Ishikawa (cell line): Measurements from ENCODE around the gene NOD2.
A peak's percentile ranks its signal among the peaks of the same experiment; 100 is the strongest.

ENCODE experiments used
- CEBPB ChIP-seq: IDR thresholded peaks from 2 replicates; pipeline ENCODE4 v1.6.1; 2012
- CREB1 ChIP-seq: IDR thresholded peaks from 2 replicates; pipeline ENCODE4 v1.6.1; 2012; ENCODE audit warnings: low read depth
- EGR1 ChIP-seq: IDR thresholded peaks from 2 replicates; pipeline ENCODE4 v1.6.1; 2012
- EP300 ChIP-seq: IDR thresholded peaks from 2 replicates; pipeline ENCODE4 v1.6.1; 2012; ENCODE audit warnings: borderline replicate concordance
- FOXM1 ChIP-seq: IDR thresholded peaks from 2 replicates; pipeline ENCODE4 v1.6.1; 2012; ENCODE audit warnings: low read depth, borderline replicate concordance
- NFIC ChIP-seq: IDR thresholded peaks from 2 replicates; pipeline ENCODE4 v1.6.1; 2012
- RAD21 ChIP-seq: IDR thresholded peaks from 2 replicates; pipeline ENCODE4 v1.6.1; 2012; ENCODE audit warnings: low read depth
- TAF1 ChIP-seq: IDR thresholded peaks from 2 replicates; pipeline ENCODE4 v1.6.1; 2012; ENCODE audit warnings: low read depth, mild to moderate bottlenecking
- TCF12 ChIP-seq: IDR thresholded peaks from 2 replicates; pipeline ENCODE4 v1.6.1; 2012; ENCODE audit warnings: low read depth
- TEAD4 ChIP-seq: IDR thresholded peaks from 2 replicates; pipeline ENCODE4 v1.6.1; 2012
- YY1 ChIP-seq: IDR thresholded peaks from 2 replicates; pipeline ENCODE4 v1.6.1; 2012; ENCODE audit warnings: low read depth
- ZBTB7A ChIP-seq: IDR thresholded peaks from 2 replicates; pipeline ENCODE4 v1.6.1; 2012; ENCODE audit warnings: low read depth
- TF ChIP-seq, protein P1 (sequence below): IDR thresholded peaks from 2 replicates; pipeline ENCODE4 v1.6.1; 2012
- TF ChIP-seq, protein P2 (sequence below): IDR thresholded peaks from 2 replicates; pipeline ENCODE4 v1.6.1; 2012; ENCODE audit warnings: low read depth, mild to moderate bottlenecking
- TF ChIP-seq, protein P3 (sequence below): IDR thresholded peaks from 2 replicates; pipeline ENCODE4 v1.6.1; 2012

The NOD2 gene

DNA sequence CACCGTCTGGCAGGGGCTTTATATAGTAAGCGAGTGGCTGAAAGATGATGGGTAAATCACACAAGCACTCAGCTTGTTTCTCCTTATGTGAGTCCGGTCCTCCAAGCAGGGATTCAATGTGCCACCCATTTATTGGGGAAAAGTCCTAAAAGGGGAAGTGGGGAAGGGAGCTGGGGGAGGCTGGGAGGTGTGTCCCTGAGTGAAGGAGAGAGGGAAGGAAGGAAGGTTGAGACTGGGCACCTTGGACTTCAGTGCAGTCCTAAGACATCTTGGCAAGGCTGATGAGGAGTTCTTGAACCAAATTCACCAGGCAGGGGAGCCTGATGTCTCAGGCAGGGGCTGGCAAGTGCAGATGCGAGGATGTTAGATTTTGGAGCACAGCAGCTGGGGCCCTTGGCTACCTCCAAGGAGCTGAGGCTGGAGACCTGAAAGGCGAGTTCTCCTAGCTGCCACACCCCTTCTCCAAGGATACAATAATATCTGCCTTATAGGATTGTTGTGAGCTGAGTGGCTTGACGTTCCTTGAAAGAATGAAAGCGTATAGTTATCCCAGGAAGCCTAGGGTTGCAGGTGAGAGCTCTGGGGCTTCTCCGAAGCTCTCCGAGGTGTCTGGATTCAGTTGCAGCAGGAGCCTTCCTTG, 25.5 kb downstream of the NOD2 start:
- TF ChIP-seq FOXM1, result no peak
- TF ChIP-seq, protein P1, sequence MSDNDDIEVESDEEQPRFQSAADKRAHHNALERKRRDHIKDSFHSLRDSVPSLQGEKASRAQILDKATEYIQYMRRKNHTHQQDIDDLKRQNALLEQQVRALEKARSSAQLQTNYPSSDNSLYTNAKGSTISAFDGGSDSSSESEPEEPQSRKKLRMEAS, result no peak
- TF ChIP-seq TEAD4, result no peak
- TF ChIP-seq EP300, result no peak
- TF ChIP-seq YY1, result no peak
- TF ChIP-seq NFIC, result no peak
- TF ChIP-seq TCF12, result no peak
- TF ChIP-seq RAD21, result no peak
- no peak for TF ChIP-seq EGR1
- TF ChIP-seq CEBPB, result no peak
- TF ChIP-seq, protein P2, sequence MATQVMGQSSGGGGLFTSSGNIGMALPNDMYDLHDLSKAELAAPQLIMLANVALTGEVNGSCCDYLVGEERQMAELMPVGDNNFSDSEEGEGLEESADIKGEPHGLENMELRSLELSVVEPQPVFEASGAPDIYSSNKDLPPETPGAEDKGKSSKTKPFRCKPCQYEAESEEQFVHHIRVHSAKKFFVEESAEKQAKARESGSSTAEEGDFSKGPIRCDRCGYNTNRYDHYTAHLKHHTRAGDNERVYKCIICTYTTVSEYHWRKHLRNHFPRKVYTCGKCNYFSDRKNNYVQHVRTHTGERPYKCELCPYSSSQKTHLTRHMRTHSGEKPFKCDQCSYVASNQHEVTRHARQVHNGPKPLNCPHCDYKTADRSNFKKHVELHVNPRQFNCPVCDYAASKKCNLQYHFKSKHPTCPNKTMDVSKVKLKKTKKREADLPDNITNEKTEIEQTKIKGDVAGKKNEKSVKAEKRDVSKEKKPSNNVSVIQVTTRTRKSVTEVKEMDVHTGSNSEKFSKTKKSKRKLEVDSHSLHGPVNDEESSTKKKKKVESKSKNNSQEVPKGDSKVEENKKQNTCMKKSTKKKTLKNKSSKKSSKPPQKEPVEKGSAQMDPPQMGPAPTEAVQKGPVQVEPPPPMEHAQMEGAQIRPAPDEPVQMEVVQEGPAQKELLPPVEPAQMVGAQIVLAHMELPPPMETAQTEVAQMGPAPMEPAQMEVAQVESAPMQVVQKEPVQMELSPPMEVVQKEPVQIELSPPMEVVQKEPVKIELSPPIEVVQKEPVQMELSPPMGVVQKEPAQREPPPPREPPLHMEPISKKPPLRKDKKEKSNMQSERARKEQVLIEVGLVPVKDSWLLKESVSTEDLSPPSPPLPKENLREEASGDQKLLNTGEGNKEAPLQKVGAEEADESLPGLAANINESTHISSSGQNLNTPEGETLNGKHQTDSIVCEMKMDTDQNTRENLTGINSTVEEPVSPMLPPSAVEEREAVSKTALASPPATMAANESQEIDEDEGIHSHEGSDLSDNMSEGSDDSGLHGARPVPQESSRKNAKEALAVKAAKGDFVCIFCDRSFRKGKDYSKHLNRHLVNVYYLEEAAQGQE, result no peak
- TF ChIP-seq, protein P3, sequence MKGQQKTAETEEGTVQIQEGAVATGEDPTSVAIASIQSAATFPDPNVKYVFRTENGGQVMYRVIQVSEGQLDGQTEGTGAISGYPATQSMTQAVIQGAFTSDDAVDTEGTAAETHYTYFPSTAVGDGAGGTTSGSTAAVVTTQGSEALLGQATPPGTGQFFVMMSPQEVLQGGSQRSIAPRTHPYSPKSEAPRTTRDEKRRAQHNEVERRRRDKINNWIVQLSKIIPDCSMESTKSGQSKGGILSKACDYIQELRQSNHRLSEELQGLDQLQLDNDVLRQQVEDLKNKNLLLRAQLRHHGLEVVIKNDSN, result no peak
- no peak for TF ChIP-seq TAF1
- TF ChIP-seq ZBTB7A, result no peak
- no peak for TF ChIP-seq CREB1

DNA sequence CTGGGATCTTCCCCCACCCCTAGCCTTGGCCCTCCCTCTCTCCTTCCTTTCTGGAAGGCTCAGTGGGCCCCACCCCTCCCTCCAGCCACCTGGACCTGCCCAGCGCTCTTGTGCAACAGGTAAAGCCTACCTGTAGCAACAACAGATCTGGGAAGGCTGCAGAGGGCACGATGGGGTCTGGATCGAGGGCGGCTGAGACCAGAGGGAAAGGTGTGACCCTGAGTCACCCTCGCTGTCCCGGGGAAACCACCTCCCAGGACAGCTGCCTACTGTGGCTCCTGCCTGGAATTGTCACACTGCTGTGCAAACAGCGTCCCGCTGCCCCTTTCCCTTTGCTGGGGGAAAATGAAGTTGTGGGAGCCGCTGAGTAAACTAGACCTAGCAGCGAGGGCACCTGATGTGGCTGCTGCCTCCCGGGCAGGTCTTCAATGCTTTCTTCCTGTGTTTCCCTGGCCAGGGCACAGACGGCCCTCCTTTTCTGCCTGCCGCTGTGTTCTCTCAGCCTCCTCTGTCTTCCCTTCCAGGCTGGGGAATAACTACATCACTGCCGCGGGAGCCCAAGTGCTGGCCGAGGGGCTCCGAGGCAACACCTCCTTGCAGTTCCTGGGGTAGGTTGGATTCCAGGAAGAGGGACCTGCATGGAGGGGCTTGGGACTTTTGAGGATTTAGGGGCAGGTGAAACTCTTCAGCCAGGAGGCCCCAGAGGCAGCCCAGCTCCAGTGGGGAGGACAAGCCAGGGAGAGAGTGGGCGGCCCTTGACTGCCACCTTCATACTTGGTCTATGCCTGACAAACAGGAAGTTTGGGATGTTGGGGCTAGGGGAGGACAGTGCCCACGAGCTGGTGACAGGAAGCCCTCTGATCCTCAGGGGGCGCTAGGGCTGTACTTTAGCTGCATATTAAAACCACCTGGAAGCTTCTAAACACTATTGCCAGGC, 26.3 kb downstream of the NOD2 start:
- TF ChIP-seq YY1, result no peak
- TF ChIP-seq CEBPB, result peak; percentile 74

DNA sequence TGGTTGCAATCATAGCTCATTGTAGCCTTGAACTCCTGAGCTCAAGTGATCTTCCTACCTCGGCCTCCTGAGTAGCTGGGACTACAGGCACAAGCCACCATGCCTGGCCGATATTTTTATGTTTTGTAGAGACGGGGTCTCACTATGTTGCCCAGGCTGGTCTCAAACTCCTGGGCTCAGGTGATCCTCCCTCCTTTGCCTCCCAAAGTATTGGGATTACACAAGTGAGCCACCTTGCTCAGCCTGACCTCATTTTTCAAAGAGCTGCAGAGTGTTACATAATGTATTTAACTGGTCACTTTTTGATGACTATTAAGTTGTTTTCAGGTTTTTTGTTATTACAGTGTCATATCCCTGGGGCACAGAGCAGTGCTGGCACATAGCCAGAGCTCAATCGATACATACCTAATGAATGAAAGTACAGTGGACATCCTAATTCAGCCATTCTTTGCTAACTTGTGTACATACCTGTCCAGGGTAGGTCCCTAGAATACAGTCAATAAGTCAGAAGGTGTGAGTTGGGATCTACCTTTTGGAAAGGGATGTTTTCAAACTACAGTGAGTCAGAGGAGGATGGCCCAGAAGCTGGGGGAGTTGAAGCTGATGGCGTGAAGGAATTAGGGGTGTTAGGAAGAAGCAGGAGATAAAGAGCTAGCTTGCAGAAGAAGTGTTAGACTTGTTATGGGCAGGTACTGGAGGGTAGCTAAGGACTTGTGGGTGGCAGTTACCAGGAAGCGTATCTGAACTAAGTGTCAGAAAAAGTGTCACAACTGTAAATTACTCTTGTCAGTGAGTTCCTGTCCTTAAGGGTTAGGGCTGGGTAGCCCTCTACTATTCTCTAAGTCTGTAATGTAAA, 28.4 kb downstream of the NOD2 start:
- TF ChIP-seq RAD21, result no peak

DNA sequence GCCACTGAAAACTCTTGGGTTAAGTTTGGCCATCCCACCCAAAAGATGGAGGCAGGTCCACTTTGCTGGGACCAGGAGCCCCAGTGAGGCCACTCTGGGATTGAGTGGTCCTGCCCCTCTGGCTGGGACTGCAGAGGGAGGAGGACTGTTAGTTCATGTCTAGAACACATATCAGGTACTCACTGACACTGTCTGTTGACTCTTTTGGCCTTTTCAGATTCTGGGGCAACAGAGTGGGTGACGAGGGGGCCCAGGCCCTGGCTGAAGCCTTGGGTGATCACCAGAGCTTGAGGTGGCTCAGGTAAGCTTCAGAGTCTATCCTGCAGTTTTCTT, 29.0 kb downstream of the NOD2 start:
- TF ChIP-seq CREB1 (no peak), CEBPB (no peak), TEAD4 (no peak), YY1 (no peak), RAD21 (no peak)
- TF ChIP-seq, protein P3, result no peak
- TF ChIP-seq, protein P2, result no peak

DNA sequence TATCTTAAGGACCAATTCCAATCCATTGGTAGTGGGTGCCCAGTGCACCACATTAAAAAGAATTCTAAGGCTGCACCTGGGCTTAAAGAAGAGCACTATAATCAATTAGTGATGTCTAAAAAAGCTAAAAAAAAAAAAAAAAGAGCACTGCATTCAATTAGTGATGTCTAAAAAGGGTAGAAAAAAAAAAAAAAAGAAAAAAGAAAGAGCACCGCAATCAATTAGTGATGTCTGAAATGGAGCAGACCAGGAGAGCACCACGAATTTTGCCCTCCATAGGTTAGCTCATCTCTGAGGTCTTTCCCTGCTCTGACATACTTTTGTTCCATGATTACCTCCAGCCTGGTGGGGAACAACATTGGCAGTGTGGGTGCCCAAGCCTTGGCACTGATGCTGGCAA, 29.6 kb downstream of the NOD2 start:
- TF ChIP-seq, protein P1, result no peak
- no peak for TF ChIP-seq YY1

DNA sequence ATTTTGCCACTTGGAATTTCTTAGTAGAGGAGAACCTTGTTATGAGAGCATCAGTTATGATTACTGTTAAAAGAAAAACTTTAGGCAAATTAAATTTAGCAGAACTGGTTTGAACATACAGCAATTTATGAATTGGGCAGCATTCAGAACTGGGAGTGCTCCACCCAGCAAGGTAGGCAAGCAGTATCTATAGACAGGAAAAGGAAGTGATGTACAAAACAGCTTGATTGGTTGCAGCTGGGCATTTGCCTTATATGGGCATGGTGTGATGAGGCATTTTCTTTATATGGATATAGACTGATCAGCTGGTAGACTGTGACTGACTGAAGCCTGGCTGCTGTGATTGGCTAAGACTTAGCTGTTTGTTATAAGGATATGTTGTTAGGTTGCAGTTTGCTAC, 30.9 kb downstream of the NOD2 start:
- TF ChIP-seq EGR1 (no peak), CEBPB (no peak), RAD21 (no peak), NFIC (no peak), TAF1 (no peak)
- TF ChIP-seq, protein P1, result no peak
